Middle frontal gyrus (tissue), 1 donor: ENCODE measurements around the gene HIVEP1.

ENCODE experiments used
- DNase-seq: peaks from one replicate; pipeline ENCODE4 v3.0.0-alpha.2; 2015; ENCODE audit warnings: low spot score; ENCODE audit errors: extremely low spot score

Gene HIVEP1

GRCh38 chr6:12012038-12012557 is at the start of gene HIVEP1:
TSS of gene HIVEP1 (plus strand) at chr6:12012312. CDS start at chr6:12015629, 3,317 bp downstream.
- no peak for DNase-seq

- DNase-seq, result no peak
Measured at GRCh38 chr6:11963756-11964500, 48.2 kb upstream of the HIVEP1 start.

- no peak for DNase-seq
Measured at GRCh38 chr6:11964729-11965335, 47.3 kb upstream of the HIVEP1 start.

GRCh38 chr6:11965499-11965898 is 46.6 kb upstream of the HIVEP1 start:
- DNase-seq, result no peak

- DNase-seq, result no peak
Measured at GRCh38 chr6:11968241-11968806, 43.8 kb upstream of the HIVEP1 start.

- DNase-seq, result no peak
Measured at GRCh38 chr6:11969092-11969491, 43.0 kb upstream of the HIVEP1 start.

- no peak for DNase-seq
Measured at GRCh38 chr6:11970114-11970513, 42.0 kb upstream of the HIVEP1 start.

GRCh38 chr6:11971154-11971553 is 41.0 kb upstream of the HIVEP1 start:
- no peak for DNase-seq

GRCh38 chr6:11972270-11972669 is 39.8 kb upstream of the HIVEP1 start:
- no peak for DNase-seq

GRCh38 chr6:11972806-11973205 is 39.3 kb upstream of the HIVEP1 start:
- DNase-seq, result no peak

- DNase-seq, result no peak
Measured at GRCh38 chr6:11973238-11973637, 38.9 kb upstream of the HIVEP1 start.

- DNase-seq, result no peak
Measured at GRCh38 chr6:11974089-11974488, 38.0 kb upstream of the HIVEP1 start.

- DNase-seq, result no peak
Measured at GRCh38 chr6:11975353-11975977, 36.6 kb upstream of the HIVEP1 start.

- DNase-seq, result no peak
Measured at GRCh38 chr6:11976489-11976888, 35.6 kb upstream of the HIVEP1 start.

- no peak for DNase-seq
Measured at GRCh38 chr6:11977193-11977592, 34.9 kb upstream of the HIVEP1 start.

GRCh38 chr6:11977738-11978137 is 34.4 kb upstream of the HIVEP1 start:
- DNase-seq, result no peak

GRCh38 chr6:11978169-11978987 is 33.7 kb upstream of the HIVEP1 start:
- DNase-seq, result no peak

- no peak for DNase-seq
Measured at GRCh38 chr6:11979866-11980265, 32.2 kb upstream of the HIVEP1 start.

- DNase-seq, result no peak
Measured at GRCh38 chr6:11983306-11983705, 28.8 kb upstream of the HIVEP1 start.

GRCh38 chr6:11987386-11987785 is 24.7 kb upstream of the HIVEP1 start:
- DNase-seq, result no peak

GRCh38 chr6:11989386-11989785 is 22.7 kb upstream of the HIVEP1 start:
- no peak for DNase-seq
